ENCODE data around the gene H2BK1.

H2BK1 gene

DNA sequence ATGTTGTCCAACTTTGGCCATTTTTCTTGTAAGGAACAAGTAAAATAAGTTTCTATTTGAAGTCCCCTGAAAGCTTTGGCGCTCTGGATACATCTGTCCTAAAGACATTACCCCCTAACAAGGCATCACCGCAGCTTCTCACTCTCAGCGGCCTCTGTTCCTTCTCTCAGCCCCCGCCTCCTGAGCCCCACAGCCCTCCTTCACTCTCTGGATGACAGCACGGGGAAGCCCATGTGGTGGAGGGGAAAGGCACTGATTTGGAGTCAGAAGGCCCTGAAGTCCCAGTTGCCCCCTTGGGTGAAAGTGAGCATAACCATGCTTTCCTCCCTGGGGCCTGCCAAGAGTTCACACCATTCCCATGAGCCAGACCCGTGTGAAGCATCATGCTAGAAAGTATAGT is 4.6 kb downstream of the H2BK1 start:
- DNase-seq (ENCODE audit: low read depth in 4 of 4, low spot score in 1 of 4), result no peak

- DNase-seq (ENCODE audit: low read depth in 4 of 4, low spot score in 1 of 4), result no peak
Measured at GRCh38 chr7:151204383-151205032, 5.8 kb downstream of the H2BK1 start.

- no peak for DNase-seq (ENCODE audit: low read depth in 4 of 4, low spot score in 1 of 4)
Measured at GRCh38 chr7:151202836-151203235, 7.5 kb downstream of the H2BK1 start.

- no peak for DNase-seq (ENCODE audit: low read depth in 4 of 4, low spot score in 1 of 4)
Measured at GRCh38 chr7:151201751-151202150, 8.5 kb downstream of the H2BK1 start.

- no peak for DNase-seq (ENCODE audit: low read depth in 4 of 4, low spot score in 1 of 4)
Measured at GRCh38 chr7:151201344-151201743, 8.9 kb downstream of the H2BK1 start.

- no peak for DNase-seq (ENCODE audit: low read depth in 4 of 4, low spot score in 1 of 4)
Measured at GRCh38 chr7:151198945-151199848, 11.1 kb downstream of the H2BK1 start.

GRCh38 chr7:151197932-151198331 is 12.4 kb downstream of the H2BK1 start:
- DNase-seq (ENCODE audit: low read depth in 4 of 4, low spot score in 1 of 4), result no peak

DNA sequence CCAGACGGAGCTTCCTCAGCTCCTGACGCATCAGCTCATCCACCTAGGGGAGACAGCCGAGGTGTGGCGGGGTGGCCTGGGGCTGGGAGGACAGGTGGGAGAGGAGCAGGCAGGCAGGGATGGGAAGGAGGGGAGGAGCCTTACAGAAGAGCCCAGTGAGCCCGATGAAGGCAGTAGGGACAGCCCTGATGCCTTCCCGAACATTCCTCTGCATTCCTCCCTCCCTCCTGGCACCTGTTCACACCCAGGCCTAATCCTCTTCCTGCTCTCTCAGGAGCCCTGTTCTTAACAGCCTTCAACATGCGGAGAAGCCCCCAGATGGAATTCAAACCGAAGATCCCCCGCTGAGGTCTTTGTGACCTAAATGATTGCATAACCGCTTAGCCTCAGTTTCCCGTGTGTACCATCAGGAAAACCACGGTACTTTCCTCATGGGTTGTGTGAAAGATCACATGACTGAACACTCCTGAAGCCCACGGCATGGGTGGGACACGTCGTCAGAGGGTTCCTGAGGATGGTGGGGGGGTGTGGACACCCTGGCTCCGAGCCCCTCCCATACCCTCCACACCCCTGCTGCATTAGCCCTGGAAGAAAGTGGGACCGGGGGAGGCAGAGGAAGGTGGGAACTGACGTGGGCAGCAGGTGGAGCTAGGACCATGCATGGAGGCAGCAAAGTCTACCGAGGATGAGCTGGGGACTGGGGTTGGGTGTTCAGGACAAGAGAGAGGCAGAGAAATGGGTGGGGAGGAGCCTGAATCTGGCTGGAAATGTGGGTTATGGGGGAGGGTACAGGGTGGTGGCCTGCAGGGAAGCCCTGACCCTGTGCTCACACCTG is 14.5 kb downstream of the H2BK1 start:
- no peak for DNase-seq (ENCODE audit: low read depth in 4 of 4, low spot score in 1 of 4)

GRCh38 chr7:151194188-151194587 is 16.1 kb downstream of the H2BK1 start:
- DNase-seq (ENCODE audit: low read depth in 4 of 4, low spot score in 1 of 4), result no peak

DNA sequence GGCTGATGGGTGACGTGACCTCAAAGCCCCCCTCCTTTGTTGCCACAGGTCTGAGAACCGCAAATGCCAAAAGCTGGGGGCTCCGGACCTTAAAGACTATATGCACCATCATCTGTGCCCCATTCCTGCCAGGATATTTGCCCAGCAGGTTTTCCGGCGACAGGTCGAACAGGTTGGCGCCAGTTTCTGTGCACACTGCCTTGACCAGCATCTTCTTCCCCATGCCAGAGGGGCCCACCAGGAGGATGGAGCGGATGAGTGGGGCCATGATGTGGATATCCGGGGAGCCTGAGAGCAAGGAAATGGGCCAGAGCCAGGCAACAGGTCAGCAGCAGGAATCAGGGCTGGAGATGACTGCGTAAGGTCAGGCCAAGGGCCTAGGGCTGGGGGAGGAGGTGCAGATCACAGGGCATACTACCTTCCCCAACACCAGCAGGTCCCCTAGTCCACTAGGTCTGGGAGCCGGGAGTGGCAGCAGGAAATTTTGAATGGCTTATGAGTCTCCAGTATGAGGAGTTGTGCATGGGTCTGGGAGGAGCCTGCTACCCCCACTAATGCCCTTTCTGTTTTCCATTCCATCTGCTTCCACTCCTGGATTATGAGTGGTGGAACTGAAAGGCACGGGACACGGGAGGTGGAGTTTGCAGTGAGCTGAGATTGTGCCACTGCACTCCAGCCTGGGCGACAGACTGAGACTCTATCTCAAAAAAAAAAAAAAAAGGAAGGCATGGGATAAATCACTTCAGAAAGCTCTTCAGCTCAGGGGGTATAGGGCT is 16.9 kb downstream of the H2BK1 start:
- DNase-seq (ENCODE audit: low read depth in 4 of 4, low spot score in 1 of 4), result no peak

DNA sequence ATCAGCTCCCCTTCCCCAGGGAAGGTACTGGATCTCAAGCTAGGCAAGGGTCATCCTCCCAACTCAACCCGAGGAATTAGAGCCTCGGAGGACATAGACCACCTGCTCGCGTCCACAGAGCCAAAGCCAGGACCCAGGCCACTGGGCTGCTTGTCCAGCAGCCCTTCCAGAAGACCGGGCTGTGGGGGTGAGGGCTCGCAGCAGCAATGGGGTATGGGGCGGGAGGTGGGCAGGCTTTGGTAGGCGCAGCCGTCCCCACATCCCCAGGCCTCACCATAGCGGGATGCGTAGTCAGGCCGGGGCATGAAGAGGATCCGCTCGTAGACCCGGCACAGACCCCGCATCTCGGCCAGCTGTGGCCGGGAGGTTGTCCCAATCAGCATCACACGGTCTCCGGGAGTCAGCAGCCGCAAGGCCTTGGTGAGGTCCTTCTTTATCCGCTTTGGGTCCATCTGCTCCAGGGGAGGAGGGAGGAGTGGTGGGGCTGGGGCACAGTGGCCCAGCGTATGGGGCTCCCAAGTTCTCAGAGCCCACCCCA is 18.2 kb downstream of the H2BK1 start:
- no peak for DNase-seq (ENCODE audit: low read depth in 4 of 4, low spot score in 1 of 4)

DNA sequence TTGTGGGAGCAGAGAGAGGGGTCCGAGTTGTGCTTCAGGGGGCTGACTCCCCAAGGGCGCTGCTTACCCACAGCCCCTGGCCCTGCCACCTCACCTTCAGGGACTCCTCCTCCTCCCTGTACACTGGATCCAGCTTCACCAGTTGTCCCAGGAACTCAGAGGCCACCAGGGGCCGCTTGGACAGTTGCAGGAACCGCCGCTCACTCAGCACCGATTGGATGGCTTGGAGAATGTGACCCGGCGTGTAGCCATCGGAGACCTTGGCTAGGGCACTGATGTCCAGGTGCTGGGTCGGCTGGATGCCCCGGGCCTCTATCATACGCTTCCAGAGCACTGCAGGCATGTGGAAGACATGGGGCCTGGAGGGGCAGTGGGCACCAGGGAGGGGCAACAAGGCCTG is 18.7 kb downstream of the H2BK1 start:
- DNase-seq (ENCODE audit: low read depth in 4 of 4, low spot score in 1 of 4), result no peak

- DNase-seq (ENCODE audit: low read depth in 4 of 4, low spot score in 1 of 4), result no peak
Measured at GRCh38 chr7:151189038-151189437, 21.2 kb downstream of the H2BK1 start.

DNA sequence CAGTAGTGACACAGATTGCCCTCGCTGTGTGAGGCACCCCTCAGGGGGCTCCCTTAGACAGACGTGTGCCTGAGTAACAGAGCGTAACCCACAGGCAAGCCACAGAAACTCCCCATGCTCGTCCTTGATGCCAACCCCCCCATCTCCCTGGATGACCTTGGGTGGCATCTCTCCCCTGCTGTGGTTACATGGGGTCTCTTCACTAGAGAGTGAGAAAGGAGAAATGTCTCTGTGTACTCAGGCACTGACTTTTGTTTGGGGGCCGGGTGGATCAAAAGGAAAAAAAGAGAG is 22.1 kb downstream of the H2BK1 start:
- no peak for DNase-seq (ENCODE audit: low read depth in 4 of 4, low spot score in 1 of 4)

DNA sequence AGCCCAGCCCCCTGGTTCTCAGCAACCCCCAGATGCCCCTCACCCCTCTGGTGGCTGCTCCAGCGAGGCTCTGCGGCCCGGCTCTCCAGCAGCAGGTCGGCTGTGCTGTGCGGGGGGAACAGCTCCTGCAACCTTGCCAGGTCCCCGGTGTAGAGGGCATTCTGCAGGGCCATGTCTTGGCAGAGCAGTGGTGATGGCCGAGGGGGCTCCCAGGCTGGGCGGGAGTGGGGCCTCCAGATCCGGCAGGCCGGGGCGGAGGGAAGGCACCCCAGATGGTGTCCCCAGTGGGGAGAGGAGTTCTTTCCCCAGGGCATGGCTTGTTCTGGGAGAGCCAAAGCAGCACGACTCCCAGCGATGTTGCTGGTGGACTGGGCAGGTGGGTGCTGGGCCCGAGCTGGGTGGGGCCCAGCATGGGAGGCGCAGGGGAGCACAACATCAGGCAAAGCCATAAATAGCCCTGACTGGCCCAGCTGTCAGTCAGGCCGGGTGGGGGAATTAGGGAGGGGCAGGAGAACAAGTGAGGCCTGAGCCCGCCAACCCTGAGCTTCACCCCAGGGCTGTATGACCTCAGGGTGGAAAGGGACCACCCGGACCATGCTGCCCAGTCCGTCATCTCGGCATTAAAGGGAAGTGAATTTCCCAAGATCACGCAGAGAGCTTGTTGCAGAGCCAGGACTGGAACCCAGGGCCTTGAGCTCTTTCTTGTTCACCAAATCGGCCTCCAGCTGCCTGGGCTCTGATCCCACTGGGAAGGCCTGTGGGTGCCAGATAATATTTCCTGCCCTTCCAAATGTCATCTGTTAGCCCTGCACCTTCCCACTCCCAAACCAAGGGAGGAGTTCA is 22.7 kb downstream of the H2BK1 start:
- DNase-seq (ENCODE audit: low read depth in 4 of 4, low spot score in 1 of 4), result no peak

GRCh38 chr7:151186640-151187408 is 23.5 kb downstream of the H2BK1 start, which contains the start of gene ASB10:
Gene ASB10, minus strand, starts transcription at chr7:151187250. Its CDS starts 120 bp downstream, at chr7:151187130.
- DNase-seq (ENCODE audit: low read depth in 4 of 4, low spot score in 1 of 4), result no peak

DNA sequence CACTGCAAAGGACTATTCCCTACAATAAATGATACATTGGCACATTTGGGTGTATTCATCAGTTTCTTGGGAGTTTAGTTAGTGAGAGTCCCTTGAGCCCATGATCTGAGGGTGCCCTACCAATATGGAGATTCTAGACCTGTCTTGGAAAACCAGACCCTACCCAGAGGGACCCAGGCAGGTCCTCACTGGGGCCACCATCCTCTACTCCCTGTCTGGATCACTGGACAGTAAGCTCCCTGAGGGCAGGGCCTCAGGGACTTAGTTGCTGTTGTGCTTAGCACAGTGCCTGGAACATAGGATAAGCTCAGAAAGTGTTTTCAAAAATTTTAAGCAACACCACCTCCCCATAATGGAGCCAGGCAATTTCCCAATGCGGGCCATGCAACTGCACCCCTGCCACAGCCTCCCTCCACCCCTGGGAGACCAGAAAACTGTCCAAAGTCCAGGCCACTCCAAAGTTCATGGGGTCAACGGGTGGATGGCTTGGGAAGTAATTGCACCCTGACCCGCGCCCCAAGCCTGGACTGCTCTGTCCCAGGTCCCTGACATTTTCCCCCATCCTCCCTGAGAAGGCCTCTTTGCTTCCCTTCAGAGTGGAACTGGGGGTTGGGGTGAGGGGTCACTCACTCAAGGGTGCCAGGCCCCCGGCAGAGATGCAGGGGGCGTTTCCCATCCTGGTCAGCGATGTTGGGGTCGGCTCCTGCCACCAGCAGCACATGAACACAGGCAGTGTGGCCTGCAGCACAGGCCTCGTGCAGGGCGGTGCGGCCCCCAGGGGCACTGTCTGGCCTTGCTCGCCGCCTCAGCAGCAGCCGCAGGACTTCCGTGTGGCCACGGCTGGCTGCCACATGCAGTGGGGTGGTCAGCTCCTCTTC is 24.3 kb downstream of the H2BK1 start:
- no peak for DNase-seq (ENCODE audit: low read depth in 4 of 4, low spot score in 1 of 4)

DNA sequence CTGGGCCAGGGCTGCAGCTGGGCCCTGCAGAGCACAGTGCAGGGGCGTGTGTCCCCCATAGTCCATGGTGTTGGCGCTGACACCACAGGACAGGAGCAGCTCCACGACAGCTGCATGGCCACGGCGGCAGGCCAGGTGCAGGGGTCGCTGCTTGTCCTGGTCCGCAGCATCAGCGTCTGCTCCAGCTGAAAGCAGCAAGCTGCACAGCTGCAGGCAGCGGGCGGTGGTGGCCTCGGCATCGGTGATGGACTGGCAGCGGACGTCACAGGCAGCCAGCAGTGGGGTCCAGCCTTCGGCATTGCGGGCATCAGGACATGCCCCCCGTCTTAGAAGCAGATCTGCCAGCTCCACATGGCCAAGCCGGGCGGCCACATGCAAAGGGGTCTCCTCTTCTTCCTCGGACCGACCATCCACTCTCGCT is 29.3 kb downstream of the H2BK1 start:
- no peak for DNase-seq (ENCODE audit: low read depth in 4 of 4, low spot score in 1 of 4)

Measured in stimulated activated CD4-positive, alpha-beta T cell treated with anti-CD3 and anti-CD28 coated beads, Interleukin-1b, Interleukin-23, amount 100 ng/mL, for 24 hours (primary cell).